ENCODE results near the gene BBS4.
"Not testable (repeated sequence)": the region's sequence is repeated elsewhere in the genome, so short reads cannot be mapped to it uniquely, and the experiment has no call there.

Gene BBS4, protein sequence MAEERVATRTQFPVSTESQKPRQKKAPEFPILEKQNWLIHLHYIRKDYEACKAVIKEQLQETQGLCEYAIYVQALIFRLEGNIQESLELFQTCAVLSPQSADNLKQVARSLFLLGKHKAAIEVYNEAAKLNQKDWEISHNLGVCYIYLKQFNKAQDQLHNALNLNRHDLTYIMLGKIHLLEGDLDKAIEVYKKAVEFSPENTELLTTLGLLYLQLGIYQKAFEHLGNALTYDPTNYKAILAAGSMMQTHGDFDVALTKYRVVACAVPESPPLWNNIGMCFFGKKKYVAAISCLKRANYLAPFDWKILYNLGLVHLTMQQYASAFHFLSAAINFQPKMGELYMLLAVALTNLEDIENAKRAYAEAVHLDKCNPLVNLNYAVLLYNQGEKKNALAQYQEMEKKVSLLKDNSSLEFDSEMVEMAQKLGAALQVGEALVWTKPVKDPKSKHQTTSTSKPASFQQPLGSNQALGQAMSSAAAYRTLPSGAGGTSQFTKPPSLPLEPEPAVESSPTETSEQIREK

DNA sequence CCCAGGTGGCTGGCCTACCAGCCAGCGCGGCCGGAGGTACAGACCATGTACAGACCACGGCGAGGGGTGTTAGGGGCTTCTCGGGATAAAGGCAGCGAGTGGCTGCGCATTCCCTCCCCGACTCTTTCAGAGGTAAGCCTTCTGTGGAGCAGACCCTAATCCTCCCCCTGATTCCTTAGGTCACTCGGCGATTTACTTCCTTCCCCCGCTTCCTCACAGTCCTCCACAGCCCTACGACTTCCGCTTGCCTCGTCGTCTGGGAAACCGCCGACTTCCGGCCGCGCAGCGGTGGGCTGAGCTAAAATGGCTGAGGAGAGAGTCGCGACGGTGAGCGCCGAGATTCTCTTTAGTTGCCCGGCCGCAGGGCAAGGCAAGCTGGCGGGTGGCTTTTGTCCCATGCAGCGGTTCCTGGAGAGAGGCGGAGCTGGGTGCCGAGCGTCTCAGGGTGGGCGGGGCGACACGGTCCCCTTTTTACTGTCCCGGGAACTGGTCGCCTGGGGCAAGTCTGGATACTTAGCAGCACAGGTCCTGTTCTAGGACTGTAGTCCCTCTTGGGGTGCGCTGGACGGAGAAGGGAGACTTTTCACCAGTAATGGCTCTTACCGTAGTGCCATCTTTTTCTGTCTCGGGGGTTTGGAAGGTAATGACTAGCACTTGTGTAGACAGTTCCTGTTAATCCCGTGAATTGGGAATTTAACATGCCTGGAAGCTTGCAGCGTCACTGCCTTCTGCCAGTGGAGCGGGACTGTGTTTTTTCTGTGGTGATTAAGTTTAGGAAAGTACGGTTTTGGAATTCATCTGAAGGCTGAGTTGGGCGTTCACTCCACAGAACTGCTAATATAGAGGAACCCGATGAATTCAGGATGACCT lies at the start of gene BBS4, which contains the start of gene HIGD2B:
Gene BBS4 (plus strand): TSS at position 283 of the 870 bp plus-strand sequence. CDS start 21 bp downstream, at position 304.
Gene HIGD2B (minus strand): TSS at position 258 of the 870 bp plus-strand sequence. CDS start 9,808 bp downstream, outside the sequence.
- DNase-seq, result no peak

DNA sequence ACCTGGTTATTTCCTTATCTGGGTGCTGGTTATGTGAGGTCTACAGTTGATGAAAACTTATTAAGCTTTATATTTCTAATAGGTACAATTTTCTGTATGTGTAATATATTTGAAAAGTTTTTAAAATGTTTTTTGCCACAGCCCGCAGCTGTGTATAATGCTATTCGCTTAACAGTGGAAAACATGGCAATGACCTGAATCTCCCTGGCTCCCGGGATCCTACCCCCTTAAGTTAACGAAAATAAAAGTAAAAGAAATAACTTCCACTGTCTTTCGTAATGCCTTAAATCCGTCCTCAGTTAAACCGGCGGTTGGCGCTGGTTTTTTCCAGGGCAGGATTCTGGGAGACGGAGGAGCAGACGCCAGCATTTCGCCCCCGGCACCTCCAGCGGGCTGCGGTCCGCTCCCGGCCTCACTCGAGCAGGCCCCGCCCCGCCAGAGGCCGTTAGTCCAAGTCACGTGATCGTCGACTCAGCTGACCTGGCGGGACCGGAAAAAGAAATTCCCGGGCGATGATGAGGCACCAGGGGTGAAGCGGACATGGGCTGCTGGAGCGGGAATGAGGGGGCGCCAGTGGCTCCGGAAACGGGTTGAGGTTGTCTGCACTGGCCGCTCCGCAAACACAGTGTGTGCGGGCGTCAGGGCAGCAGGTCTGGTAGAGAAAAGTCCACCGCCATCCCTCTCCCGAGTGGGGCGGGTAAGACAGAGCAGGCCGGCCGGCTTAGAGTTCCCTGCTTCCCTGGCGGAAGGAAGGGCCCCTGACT lies 49.3 kb upstream of the BBS4 start:
- DNase-seq, result not testable (repeated sequence)

DNA sequence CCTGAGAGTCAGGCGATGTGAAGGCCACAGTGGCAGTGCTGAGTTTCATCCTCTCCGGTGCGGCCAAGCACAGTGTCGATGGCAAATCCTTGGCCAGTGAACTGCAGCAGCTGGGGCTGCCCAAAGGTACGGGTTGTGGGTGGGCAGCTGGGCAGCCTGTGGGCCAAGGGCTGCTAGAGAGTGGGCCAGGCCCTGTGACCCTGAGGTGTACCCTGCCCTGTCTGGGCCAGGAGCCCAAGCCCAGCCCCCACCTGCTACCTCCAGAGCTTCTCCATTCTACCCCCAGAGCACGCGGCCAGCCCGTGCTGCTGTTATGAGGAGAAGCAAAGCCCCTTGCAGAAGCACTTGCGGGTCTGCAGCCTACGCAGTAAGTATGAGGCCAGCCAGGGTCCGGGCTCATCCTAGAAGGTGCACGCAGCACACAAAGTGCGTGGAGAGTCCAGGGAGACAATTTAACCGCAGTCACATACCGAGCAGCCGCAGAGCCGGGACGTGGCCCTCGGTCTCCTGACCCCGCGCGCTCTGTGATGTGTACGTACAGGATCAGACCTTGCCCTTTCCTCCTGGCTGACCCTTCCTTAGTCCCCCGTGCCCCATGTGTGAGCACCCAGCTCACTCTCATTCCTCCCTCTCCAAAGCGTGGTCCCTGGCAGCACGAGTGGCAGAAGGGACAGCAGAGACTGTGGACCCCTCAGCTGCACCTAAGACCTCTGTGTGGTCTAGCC lies 46.1 kb upstream of the BBS4 start:
- DNase-seq, result not testable (repeated sequence)

DNA sequence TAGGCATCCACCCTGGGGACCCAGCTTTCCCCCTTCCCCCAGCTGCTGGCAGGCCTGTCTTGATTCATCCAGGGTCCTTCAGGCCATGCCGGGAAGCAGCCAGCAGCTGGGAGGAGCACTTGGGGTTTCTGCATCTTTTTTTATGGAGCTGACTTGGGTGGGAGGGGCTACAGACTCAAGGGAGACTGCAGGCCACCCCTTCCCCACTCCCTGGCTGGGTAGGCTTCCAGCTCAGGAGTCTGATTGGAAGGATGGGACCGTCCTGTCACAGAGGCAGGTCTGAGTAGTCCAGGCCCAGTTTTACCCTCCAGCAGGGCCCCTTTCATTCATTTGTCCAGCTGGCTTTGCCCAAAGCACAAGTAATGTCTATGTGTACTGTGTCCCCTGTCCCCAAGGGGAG lies 43.7 kb upstream of the BBS4 start:
- not testable (repeated sequence) for DNase-seq

DNA sequence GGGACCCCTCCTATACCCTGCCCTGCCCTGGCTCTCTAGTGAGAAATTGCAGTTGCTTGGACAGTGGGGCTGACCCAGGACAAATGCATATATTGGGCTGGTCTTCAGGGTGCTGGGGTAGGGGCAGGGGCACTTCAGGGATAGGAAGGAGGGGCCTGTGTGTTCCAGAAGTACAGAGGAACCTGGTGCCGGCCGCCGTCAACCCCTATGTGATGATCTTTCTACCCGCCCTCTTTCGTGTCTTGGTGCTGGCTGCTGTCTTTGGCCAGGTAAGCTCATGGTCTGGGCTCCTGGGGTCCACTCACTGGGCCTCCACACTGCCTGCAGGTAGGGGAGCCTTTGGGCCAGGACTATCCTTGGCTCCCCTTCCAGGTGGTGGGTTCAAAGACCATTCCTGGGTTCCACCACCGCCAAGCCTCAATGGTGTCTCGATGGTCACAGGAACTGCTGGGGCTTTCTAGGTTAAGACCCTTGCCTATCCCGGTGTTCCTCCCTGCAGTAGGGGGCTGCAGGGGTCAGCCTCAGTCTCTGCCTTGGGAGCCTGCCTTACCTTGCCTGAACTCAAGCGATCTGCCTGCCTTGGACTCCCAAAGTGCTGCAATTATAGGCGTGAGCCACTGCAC lies 37.3 kb upstream of the BBS4 start:
- not testable (repeated sequence) for DNase-seq

DNA sequence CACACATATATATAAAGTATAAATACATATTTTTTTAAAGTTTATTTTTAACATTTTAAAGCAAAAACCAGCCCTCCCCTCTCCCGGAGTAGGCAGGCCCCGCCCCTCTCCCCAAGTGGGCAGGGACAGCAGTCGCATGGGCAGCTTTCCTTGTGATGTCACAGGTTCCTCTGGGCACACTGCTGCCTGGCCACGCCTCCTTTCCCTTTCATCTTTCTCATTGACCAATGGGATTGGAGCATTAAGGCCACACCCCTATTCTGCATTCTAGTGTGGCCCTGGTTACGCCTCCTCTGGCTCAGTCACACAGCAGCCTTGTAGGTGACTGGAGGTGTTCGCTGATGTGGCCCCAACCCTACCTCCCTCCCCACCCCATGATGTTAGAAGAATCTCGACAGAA lies 31.6 kb upstream of the BBS4 start, which contains the start of gene GOLGA6B:
Gene GOLGA6B (plus strand): TSS at position 301 of the 400 bp plus-strand sequence. CDS start 41 bp downstream, at position 342.
- DNase-seq, result not testable (repeated sequence)

DNA sequence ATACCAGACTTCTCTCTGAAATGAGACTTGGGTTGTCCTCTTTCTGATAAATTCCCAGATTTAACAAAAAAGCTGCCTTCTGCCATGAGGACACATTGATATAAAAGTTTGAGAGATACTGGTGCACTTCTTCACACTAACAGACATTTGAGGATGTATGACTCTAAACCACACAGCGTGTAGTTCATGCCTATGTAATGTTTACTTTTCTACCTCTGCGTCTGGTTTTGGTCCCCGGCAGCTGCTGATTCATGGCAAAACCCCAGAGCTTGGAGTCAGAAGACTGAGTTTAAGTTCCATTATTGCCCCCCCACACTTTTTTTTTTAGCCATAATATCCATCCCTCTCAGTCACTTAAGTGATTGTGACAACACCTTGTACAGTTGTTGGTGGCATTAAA lies 30.0 kb upstream of the BBS4 start:
- not testable (repeated sequence) for DNase-seq

DNA sequence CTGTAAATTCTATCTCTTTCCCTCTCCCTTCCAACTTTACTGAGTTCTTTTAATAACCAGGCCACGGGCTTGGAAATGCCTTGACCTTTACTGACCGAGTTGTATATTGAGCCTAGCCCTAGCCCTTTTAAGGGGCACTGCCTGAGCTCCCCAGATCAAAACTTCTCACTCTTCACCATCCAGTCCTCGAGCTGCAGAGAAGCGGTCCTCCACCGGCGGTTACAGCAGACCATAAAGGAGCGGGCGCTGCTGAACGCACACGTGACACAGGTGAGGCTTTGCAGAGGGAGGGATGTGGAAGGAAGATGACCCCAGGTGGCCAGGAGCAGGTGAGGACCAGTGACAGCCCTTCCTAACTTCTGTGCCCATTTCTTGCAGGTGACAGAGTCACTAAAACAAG lies 24.9 kb upstream of the BBS4 start:
- not testable (repeated sequence) for DNase-seq

DNA sequence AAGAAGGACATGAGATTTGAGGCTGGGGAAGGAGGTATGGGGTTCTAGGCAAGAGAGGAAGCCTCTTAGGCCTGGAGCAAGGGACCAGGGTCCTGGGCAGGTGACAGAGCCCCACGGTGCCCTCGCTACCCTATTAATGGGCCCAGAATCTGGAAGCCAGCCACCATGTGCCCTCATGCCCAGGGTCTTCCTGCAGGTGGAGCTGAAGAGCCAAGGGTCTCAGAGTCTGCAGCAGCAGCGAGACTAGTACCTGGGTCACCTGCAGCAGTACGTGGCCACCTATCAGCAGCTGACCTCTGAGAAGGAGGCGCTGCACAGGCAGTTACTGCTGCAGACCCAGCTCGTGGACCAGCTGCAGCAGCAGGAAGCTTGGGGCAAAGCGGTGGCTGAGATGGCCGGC lies 22.1 kb upstream of the BBS4 start:
- DNase-seq, result not testable (repeated sequence)

DNA sequence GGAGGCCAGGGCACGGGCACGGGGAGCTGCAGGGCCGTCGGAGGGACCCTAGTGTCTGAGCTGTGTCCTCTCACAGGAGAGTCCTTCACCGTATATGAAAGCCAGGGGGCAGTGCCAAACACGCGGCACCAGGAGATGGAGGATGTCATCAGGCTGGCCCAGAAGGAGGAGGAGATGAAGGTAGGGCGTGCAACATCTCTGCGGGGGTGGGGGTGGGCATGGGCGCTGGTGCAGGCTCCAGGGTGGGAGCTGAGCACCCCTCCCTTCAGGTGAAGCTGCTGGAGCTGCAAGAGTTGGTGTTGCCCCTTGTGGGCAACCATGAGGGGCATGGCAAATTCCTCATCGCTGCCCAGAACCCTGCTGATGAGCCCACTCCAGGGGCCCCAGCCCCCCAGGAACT lies 20.3 kb upstream of the BBS4 start:
- DNase-seq, result not testable (repeated sequence)

DNA sequence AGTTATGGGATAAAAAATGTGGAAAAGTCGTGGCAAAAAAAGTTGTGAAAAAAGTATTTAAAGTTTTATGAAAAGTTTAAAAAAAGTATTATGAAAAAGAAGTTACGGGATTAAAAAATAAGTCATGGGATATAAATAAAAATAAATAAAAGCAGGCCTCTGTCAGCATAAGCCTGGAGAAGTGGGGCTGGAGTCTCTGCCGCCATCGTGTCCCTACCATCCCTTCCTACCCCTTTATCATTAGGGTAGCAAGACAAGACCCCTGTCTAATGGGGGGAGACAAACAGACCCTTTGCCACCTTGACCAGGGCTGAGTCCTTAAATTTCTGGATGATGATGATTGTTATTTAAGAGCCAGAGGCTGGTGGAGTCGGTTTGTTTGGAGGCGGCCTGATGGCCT lies 16.2 kb upstream of the BBS4 start:
- DNase-seq, result not testable (repeated sequence)

DNA sequence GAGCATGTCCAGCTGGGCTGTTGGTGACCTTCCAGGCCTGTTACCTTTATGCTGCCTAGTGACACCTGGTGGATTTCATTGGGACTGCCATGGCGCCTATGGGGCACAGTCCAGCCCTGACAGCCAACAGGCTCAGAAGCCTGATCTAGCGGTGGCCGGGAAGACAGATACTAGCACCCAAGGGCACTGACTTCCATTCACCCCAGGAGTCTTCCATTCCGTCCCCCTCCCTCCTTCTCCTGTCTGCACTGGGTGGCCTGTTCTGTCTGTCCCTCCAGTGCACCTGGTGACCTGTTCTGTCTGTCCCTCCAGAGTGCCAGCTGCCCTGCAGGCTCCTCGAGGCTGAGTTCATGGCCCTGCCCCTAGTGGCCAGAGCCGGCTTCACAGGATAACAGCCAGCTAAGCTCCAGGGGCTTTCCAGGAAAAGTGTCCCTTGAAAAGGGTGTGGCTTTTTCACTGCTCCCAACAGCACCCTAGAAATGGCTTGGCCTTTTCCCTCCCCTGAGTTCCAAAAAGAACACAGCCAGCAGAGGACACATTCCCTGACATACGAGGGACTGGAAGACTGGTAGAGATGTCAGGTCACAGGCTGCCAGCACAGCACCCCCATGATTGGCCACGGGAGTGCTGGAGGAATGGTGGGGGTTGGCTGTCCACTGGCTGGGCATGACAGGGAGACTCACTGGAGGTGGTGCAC lies 15.2 kb upstream of the BBS4 start:
- not testable (repeated sequence) for DNase-seq

DNA sequence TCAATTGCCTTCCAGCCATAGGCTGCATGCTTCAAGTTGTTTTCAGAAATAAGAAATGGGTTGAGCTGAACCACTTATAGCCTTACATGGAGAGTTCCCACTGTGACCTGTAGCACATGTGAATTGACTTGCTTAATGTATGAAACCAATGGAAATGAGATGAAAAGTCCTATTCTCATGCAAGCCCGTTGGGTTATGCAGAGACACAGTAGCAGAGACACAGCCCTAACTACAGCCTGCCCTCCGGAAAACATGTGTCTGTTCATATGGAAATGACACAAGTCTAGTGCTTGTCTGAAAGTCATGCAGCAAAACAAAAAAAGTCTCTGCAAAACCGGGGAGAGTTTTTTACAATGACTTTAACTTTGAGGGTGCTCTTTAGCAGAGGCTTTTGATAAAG lies 14.5 kb upstream of the BBS4 start:
- no peak for DNase-seq

DNA sequence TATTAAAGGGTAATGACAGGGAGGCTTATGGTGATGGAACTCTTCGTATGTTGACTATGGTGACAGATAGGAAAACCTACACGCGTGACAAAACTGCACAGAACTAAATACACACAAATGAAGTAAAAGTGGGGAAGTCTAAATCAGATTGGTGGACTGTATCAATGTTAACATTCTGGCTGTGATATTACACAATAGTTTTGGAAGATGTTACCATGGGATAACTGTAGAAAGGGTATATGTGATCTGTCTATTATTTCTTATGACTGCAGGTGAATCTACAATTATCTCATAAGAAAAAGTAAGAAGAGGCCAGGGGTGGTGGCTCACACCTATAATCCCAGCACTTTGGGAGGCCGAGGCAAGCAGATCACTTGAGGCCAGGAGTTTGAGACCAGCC lies 9.2 kb upstream of the BBS4 start:
- no peak for DNase-seq

DNA sequence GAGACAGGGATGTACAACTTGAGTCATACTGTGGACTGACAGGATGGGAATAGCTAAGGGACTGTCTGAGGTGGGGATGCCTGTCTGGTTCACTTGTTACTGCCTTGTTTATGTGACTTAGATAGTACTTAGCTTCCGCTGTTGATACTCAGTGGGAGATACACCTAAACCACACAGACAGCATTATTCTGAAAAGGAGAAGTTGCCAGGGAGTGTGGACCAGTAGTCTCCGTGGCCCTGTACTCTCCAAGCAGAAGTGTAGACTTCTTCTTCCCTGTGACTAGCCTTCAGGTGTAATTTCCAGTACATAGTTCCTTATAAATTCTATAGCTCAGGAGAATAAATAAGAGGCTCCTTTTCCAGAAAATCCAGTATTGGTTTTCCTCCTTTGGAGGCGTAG lies 5.1 kb upstream of the BBS4 start:
- DNase-seq, result no peak

DNA sequence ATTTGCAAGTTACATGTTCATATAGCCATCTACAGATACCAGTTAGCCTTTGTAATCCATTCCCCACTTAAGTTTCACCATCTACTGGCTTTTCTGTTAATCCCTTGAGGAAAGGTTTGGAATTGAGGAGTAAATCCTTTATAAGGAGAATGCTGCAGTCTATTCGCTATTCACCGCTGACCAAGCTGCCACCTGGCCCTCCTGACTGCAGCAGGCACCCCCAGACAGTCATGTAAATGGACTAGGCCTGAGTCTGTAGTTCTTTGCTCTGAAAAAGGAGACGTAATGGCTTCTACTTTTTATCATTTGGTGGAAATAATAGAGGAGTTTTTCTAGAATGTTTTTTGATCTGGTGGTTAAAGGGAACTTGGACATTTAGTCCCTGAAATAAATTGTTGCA lies 3.2 kb upstream of the BBS4 start:
- no peak for DNase-seq

DNA sequence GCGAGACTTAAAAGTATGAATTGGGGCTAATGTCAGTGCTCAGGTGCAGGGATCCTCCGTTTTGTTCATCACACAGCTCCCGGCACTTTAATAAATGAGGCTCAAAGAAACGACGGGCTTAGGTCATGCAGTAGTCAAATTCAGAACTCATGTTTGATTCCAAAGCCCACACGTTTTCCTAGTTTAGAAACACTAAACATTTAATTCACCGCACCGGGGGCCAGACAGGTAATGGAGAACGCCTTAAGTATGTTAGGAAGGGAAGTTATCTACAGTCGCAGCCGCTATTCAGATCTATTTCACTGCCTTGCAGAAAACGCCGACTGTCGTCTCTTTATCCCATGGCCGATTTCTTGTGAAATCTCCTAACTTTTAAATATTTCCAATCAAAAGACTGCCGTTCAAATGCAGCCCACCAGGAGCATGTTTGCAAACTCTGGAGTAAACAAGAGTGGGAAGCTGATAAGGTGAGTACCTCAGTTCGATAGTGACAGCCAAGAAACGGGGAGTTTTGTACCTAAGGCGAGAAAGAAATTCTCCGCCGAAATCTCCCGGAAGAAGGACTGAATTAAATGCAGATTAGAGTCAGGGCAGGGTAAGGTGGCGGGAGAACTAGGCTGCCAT lies 594 bp upstream of the BBS4 start:
- no peak for DNase-seq

DNA sequence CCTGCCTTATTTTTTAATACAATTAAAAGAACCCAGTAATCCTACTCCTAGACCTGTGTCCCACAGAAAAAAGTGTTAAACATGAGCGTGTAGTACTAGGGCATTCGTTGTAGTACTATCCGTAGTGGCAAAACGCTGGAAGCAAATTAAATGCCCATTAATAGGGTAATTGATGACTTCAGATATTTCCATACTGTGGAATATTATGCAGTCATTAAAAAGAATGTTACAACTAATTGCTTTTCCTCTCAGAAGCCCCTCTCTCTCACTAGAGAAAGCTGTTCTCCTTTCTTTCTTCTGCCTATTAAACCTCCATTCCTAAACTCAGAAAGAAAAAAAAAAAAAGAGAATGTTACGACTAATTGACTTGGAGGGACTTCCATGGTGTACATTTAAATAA lies 2.7 kb downstream of the BBS4 start:
- DNase-seq, result no peak

DNA sequence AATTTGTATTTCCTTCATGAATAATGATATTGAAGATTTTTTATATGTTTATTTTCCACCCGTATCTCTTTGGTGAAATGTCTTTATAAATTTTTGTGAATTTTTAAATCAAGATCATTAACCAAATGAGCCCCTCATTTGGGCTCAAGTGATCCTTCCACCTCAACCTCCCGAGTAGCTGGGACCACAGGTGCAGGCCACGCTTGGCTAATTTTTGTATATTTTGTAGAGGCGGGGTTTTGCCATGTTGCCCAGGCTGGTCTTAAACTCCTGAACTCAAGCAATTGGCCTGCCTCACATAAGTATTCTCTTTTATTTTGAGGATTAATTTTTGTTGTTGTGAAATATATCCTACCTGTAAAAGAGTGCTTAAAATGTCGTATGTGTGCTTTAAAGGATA lies 4.9 kb downstream of the BBS4 start:
- no peak for DNase-seq

DNA sequence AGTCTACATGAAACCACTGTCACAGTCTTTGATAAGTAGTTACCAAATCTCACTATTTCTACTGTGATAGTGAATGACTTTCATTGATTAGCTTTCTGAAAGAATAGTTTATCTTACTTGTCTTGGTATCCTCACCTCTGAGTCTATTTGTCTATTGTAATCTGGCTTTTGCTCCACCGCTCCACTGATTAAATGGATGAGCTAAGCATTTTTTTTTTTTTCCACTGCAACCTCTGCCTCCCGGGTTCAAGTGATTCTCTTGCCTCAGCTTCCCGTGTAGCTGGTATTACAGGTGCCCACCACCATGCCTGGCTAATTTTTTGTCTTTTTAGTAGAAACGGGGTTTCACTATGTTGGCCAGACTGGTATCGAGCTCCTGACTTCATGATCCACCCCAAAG lies 12.9 kb downstream of the BBS4 start:
- DNase-seq, result no peak
